Activated CD4-positive, alpha-beta T cell treated with anti-CD3 and anti-CD28 coated beads, Interleukin-10, Interleukin-2, amounts not matched to agents 100 ng/mL and 50 ng/mL, durations not matched to agents 16 hours and 8 hours (primary cell): ENCODE data around the gene ZCCHC8.

Source experiments
- DNase-seq: peaks from one replicate; pipeline ENCODE4 v3.0.0-alpha.2; 2020

The ZCCHC8 gene

GRCh38 chr12:122422730-122423257, 77.9 kb downstream of the ZCCHC8 start:
- peak; percentile 67 for DNase-seq

- DNase-seq = peak; percentile 71
These were observed 78.7 kb downstream of the ZCCHC8 start, which contains the start of gene CLIP1 for GRCh38 chr12:122421821-122422729. Gene CLIP1, minus strand, starts transcription at chr12:122422669. Its CDS starts 42,217 bp downstream, at chr12:122380452.
